NCI-H524 (cell line): ENCODE measurements around the gene PRKACA.

Experiments
- DNase-seq, 2 experiments: peaks; one replicate each; lab custom pipeline; 2025; lab: John Stamatoyannopoulos, UW

The PRKACA gene

GRCh38 chr19:14093117-14093823 is 24.3 kb downstream of the PRKACA start:
- no peak for DNase-seq

- peak in 1 of 2 experiments; percentile 22 for DNase-seq
Observed at GRCh38 chr19:14091813-14092462, 25.6 kb downstream of the PRKACA start.

GRCh38 chr19:14091081-14091812 is 26.3 kb downstream of the PRKACA start:
- DNase-seq: peak; percentile 42 to 71

GRCh38 chr19:14090509-14091080 is 27.0 kb downstream of the PRKACA start, which contains the start of gene SAMD1:
Gene SAMD1, minus strand, starts transcription at chr19:14090751.
- peak; percentile 82 to 86 for DNase-seq

GRCh38 chr19:14089662-14090508 is 27.7 kb downstream of the PRKACA start:
- peak in 1 of 2 experiments; percentile 62 for DNase-seq

- DNase-seq: no peak
Observed at GRCh38 chr19:14089412-14089661, 28.2 kb downstream of the PRKACA start.

GRCh38 chr19:14088634-14089411 is 28.7 kb downstream of the PRKACA start:
- DNase-seq: no peak

GRCh38 chr19:14086098-14086497 is 31.5 kb downstream of the PRKACA start:
- DNase-seq: no peak

GRCh38 chr19:14085309-14085995 is 32.1 kb downstream of the PRKACA start, which contains the start of gene C19orf67:
Gene C19orf67, minus strand, starts transcription at chr19:14085783. Its CDS starts 156 bp downstream, at chr19:14085627.
- no peak for DNase-seq

GRCh38 chr19:14082675-14082960 is 34.9 kb downstream of the PRKACA start:
- no peak for DNase-seq

GRCh38 chr19:14081797-14082674 is 35.5 kb downstream of the PRKACA start:
- DNase-seq: no peak

- peak; percentile 99 to 100 for DNase-seq
Observed at GRCh38 chr19:14080887-14081796, 36.4 kb downstream of the PRKACA start.

GRCh38 chr19:14078411-14078810 is 39.2 kb downstream of the PRKACA start:
- DNase-seq: no peak

GRCh38 chr19:14073925-14074838 is 43.4 kb downstream of the PRKACA start:
- peak; percentile 32 to 61 for DNase-seq

GRCh38 chr19:14073261-14073924 is 44.2 kb downstream of the PRKACA start:
- DNase-seq: peak; percentile 60 to 77

- peak in 1 of 2 experiments; percentile 52 for DNase-seq
Observed at GRCh38 chr19:14072535-14073260, 44.9 kb downstream of the PRKACA start, which contains the start of gene MISP3. Gene MISP3, plus strand, starts transcription at chr19:14072786. Its CDS starts 524 bp downstream, at chr19:14073310.
